Nephron (organoid): ENCODE results near the gene SLC8A2.
"Not testable (repeated sequence)": the region's sequence is repeated elsewhere in the genome, so short reads cannot be mapped to it uniquely, and the experiment has no call there.

Experiments
- H3K27ac Mint-ChIP-seq, 3 experiments: 2 replicates each; pipeline ENCODE4 v1.8.0; 2020; ENCODE audit warnings: mixed read lengths in 3 of 3, mild to moderate bottlenecking in 2 of 3, moderate library complexity in 1 of 3
- H3K27me3 Mint-ChIP-seq: 2 replicates; pipeline ENCODE4 v1.8.0; 2021; ENCODE audit warnings: low read depth, mild to moderate bottlenecking, moderate library complexity, mixed read lengths
- H3K36me3 Mint-ChIP-seq: 2 replicates; pipeline ENCODE4 v1.8.0; 2020; ENCODE audit warnings: low read depth, mixed read lengths
- H3K4me1 Mint-ChIP-seq: 2 replicates; pipeline ENCODE4 v1.8.0; 2020; ENCODE audit warnings: mixed read lengths
- H3K4me3 Mint-ChIP-seq, 3 experiments: 2 replicates each; pipeline ENCODE4 v1.8.0; 2020; ENCODE audit warnings: mild to moderate bottlenecking in 3 of 3, mixed read lengths in 3 of 3, moderate library complexity in 2 of 3
- H3K9me3 Mint-ChIP-seq: 2 replicates; pipeline ENCODE4 v1.8.0; 2020; ENCODE audit warnings: mixed read lengths
- TF ChIP-seq, protein P1 (sequence below), 3 experiments: fragments of 200-600 bp; sonication (generic); IDR thresholded peaks; one replicate each; pipeline ENCODE4 v1.5.0; 2021; ENCODE audit warnings: antibody characterized with exemption in 3 of 3; ENCODE audit not compliant: unreplicated experiment in 3 of 3

SLC8A2 gene

DNA sequence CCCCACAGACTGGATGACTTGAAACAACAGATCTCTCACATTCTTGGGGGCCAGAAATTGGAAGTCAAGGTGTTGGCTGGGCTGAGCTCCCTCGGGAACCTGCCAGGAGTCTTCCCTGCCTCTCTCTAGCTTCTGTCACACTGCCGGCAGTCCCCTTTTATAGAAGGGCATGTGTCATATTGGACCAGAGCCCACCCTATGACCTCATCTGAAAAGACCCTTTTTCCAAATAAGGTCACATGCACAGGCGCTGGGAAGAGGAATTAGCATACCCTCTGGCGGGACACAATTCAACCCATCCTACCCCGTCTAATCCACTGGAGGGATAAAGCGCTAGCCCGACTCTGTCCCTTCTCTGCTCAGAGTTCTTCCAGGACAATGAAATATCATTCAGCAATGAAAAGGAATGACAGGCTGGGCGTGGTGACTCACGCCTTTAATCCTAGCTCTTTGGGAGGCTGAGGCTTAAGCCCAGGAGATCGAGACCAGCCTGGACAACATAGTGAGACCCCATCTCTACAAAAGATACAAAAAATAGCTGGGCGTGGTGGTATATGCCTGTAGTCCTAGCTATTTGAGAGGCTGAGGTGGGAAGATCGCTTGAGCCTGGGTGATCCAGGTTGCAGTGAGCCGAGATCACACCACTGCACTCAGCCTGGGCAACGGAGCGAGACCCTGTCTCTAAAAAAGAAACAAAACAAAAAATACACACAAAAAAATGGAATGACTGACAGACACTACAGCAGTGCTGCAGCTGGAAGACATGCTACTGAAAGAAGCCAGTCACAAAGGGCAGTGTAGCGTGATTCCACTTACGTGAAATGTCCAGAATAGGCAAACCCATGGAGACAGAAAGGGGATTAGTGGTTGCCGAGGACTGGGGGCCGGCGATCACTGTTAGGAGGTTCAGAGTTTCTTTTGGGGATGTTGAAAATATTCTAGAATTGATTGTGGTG is 80.9 kb downstream of the SLC8A2 start:
- H3K9me3 Mint-ChIP-seq: no peaks in the 10 kb centered on the region
- TF ChIP-seq, protein P1, sequence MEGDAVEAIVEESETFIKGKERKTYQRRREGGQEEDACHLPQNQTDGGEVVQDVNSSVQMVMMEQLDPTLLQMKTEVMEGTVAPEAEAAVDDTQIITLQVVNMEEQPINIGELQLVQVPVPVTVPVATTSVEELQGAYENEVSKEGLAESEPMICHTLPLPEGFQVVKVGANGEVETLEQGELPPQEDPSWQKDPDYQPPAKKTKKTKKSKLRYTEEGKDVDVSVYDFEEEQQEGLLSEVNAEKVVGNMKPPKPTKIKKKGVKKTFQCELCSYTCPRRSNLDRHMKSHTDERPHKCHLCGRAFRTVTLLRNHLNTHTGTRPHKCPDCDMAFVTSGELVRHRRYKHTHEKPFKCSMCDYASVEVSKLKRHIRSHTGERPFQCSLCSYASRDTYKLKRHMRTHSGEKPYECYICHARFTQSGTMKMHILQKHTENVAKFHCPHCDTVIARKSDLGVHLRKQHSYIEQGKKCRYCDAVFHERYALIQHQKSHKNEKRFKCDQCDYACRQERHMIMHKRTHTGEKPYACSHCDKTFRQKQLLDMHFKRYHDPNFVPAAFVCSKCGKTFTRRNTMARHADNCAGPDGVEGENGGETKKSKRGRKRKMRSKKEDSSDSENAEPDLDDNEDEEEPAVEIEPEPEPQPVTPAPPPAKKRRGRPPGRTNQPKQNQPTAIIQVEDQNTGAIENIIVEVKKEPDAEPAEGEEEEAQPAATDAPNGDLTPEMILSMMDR (IDR thresholded peaks at IDR 0.05; ENCODE audit: unreplicated experiment in 3 of 3): no peak
- no peaks in the 10 kb centered on the region for H3K36me3 Mint-ChIP-seq
- no peaks in the 10 kb centered on the region for H3K4me1 Mint-ChIP-seq
- no peak overlapping the region for H3K4me3 Mint-ChIP-seq
- peaks cover 27% of the 10 kb centered on the region for H3K27me3 Mint-ChIP-seq
- no peak overlapping the region for H3K27ac Mint-ChIP-seq

DNA sequence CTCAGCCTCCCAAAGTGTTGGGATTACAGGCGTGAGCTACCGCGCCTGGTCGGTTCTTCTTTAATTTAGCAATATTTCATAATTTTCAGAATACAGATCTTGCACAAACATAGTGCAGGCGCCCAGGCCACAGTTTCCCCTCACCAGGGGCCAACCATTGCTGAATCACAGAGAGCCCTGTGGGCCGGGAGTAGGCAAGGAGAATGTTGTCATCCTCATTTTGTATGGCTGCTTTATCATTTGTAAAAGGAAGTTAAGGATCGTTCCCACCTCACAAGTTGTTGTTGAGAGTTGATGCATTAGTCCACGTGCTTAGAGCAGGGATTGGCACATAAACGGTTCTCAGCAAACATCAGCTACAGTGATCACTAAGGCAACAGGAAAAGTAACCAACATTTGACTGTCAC is 82.5 kb downstream of the SLC8A2 start:
- H3K4me3 Mint-ChIP-seq: no peak overlapping the region
- no peaks in the 10 kb centered on the region for H3K9me3 Mint-ChIP-seq
- no peaks in the 10 kb centered on the region for H3K36me3 Mint-ChIP-seq
- no peak overlapping the region for H3K27ac Mint-ChIP-seq
- H3K27me3 Mint-ChIP-seq: peaks cover 26% of the 10 kb centered on the region
- no peaks in the 10 kb centered on the region for H3K4me1 Mint-ChIP-seq
- TF ChIP-seq, protein P1 (IDR thresholded peaks at IDR 0.05; ENCODE audit: unreplicated experiment in 3 of 3): no peak

DNA sequence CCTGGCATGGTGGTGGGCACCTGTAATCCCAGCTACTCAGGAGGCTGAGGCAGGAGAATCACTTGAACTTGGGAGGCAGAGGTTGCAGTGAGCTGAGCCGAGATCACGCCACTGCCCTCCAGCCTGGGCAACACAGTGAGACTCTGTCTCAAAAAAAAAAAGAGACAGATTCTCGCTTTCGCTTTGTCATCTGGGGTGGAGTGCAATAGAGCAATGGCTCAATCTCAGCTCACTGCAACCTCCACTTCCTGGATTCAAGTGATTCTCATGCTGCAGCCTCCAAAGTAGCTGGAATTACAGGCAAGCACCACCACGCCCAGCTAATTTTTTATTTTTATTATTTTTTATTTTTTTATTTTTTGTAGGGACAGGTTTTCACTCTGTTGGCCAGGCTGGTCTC is 83.0 kb downstream of the SLC8A2 start:
- H3K9me3 Mint-ChIP-seq, H3K4me1 Mint-ChIP-seq, H3K4me3 Mint-ChIP-seq, H3K36me3 Mint-ChIP-seq, H3K27ac Mint-ChIP-seq: not testable (repeated sequence)
- H3K27me3 Mint-ChIP-seq: peaks cover 22% of the 10 kb centered on the region

DNA sequence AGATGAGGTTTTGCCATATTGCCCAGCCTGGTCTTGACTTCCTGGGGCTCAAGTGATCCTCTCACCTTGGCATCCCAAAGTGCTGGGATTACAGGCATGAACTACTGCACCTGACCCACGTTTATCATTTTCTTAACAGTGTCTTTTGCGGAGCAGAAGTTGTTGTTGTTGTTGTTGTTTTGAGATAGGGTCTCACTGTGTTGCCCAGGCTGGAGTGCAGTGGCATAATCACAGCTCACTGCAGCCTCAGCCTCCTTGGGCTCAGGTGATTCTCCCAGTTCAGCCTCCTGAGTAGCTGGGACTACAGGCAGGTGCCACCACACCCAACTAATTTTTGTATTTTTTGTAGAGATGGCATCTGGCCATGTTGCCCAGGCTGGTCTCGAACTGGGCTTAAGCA is 84.1 kb downstream of the SLC8A2 start:
- not testable (repeated sequence) for H3K9me3 Mint-ChIP-seq, H3K27ac Mint-ChIP-seq, H3K36me3 Mint-ChIP-seq, H3K4me3 Mint-ChIP-seq, H3K4me1 Mint-ChIP-seq
- H3K27me3 Mint-ChIP-seq: peaks cover 11% of the 10 kb centered on the region

DNA sequence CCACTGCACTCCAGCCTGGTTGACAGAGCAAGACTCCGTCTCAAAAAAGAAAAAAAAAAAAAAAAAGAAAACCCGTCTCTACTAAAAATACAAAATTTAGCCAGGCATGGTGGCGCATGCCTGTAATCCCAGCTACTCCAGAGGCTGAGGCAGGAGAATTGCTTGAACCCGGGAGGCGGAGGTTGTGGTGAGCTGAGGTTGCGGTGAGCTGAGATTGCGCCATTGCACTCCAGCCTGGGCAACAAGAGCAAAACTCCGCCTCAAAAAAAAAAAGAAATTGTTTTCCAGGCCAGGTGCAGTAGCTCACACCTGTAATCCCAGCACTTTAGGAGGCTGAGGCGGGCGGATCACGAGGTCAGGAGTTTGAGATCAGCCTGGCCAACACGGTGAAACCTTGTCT is 85.1 kb downstream of the SLC8A2 start:
- H3K27ac Mint-ChIP-seq, H3K4me3 Mint-ChIP-seq, H3K36me3 Mint-ChIP-seq, H3K4me1 Mint-ChIP-seq, H3K9me3 Mint-ChIP-seq, H3K27me3 Mint-ChIP-seq: not testable (repeated sequence)

DNA sequence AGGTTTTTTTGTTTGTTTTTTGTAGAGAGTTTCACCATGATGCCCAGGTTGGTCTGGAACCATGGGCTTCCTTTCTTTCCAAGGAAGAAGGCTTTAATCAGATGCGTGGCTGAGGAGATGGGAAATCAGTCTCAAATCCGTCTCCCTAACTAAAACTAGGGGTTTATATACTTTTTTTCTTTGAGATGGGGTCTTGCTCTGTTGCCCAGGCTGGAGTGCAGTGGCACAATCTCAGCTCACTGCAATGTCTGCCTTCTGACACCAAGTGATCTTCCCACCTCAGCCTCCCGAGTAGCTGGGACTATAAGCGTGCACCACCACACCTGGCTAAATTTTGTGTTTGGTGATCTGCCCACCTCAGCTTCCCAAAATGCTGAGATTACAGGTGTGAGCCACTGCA is 87.2 kb downstream of the SLC8A2 start:
- H3K9me3 Mint-ChIP-seq, H3K27ac Mint-ChIP-seq, H3K27me3 Mint-ChIP-seq, H3K4me3 Mint-ChIP-seq, H3K4me1 Mint-ChIP-seq: not testable (repeated sequence)
- peaks cover 20% of the 10 kb centered on the region for H3K36me3 Mint-ChIP-seq

DNA sequence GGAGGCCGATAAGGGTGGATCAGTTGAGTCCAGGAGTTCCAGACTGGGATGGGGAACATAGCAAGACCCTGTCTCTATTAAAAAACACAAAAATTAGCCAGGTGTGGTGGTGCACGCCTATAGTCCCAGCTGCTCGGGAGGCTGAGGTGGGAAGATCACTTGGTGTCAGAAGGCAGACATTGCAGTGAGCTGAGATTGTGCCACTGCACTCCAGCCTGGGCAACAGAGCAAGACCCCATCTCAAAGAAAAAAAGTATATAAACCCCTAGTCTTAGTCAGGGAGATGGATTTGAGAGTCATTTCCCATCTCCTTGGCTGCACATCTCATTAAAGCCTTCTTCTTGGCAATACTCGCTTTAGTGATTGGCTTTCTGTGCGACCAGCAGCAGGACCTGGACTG is 87.8 kb downstream of the SLC8A2 start:
- H3K4me1 Mint-ChIP-seq, H3K27ac Mint-ChIP-seq, H3K4me3 Mint-ChIP-seq, H3K27me3 Mint-ChIP-seq, H3K9me3 Mint-ChIP-seq: not testable (repeated sequence)
- peaks cover 20% of the 10 kb centered on the region for H3K36me3 Mint-ChIP-seq

DNA sequence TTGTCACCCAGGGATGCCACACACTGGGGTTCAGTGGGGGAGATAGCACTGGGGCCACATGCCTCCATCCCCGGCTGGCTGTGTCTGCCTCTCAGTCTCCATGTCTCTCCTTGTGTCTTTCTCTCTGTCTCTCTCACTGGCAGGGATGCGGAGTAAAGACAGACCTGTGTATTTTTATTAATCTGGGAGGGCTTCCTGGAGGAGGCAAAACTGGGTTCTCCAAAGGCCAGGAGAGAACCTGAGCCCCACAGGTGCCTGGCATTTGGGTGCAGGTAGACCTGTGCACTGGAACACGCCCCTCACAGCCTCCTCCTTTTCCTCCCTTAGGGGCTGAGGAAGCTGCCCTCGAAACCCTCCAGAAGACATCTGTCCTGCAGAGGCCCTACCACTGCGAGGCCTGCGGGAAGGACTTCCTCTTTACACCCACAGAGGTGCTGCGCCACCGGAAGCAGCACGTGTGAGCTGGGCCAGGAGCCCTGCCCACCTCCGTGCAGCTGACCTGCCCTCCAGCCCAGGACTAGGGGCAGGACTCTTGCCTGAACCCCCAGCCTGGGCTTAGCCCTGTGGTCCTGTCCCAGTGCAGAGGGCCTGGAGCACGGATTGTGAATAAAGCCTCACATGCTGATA is 89.9 kb downstream of the SLC8A2 start:
- H3K4me3 Mint-ChIP-seq: no peak overlapping the region
- no peaks in the 10 kb centered on the region for H3K4me1 Mint-ChIP-seq
- TF ChIP-seq, protein P1 (IDR thresholded peaks at IDR 0.05; ENCODE audit: unreplicated experiment in 3 of 3): no peak
- H3K27ac Mint-ChIP-seq: no peak overlapping the region
- H3K36me3 Mint-ChIP-seq: peaks cover 28% of the 10 kb centered on the region
- H3K9me3 Mint-ChIP-seq: no peaks in the 10 kb centered on the region
- H3K27me3 Mint-ChIP-seq: no peaks in the 10 kb centered on the region
